Hypothalamus (tissue), 51 donors: ENCODE measurements around the gene WDR64.
A peak's percentile ranks its signal among the peaks of the same experiment; 100 is the strongest.

Source experiments
- DNase-seq, 51 donors: peaks; one replicate each; lab custom pipeline; 2025; lab: John Stamatoyannopoulos, UW

WDR64 gene

GRCh38 chr1:241652012-241652411 is at the start of gene WDR64:
Gene WDR64, plus strand, starts transcription at chr1:241652281. Its CDS starts 204 bp downstream, at chr1:241652485.
- DNase-seq: no peak

GRCh38 chr1:241603731-241604245 is 48.3 kb upstream of the WDR64 start:
- no peak for DNase-seq

GRCh38 chr1:241605146-241605805 is 46.8 kb upstream of the WDR64 start:
- no peak for DNase-seq

- no peak for DNase-seq
Observed at GRCh38 chr1:241606544-241606943, 45.5 kb upstream of the WDR64 start.

GRCh38 chr1:241607497-241607896 is 44.6 kb upstream of the WDR64 start:
- no peak for DNase-seq

GRCh38 chr1:241608379-241609033 is 43.6 kb upstream of the WDR64 start:
- DNase-seq: no peak

GRCh38 chr1:241610056-241610815 is 41.8 kb upstream of the WDR64 start:
- DNase-seq: no peak

GRCh38 chr1:241611063-241611462 is 41.0 kb upstream of the WDR64 start:
- peak in 2 of 51 donors; percentile 6 to 48 for DNase-seq

GRCh38 chr1:241611736-241612135 is 40.3 kb upstream of the WDR64 start:
- DNase-seq: no peak

- DNase-seq: peak in 1 of 51 donors; percentile 5
Observed at GRCh38 chr1:241612533-241613477, 39.3 kb upstream of the WDR64 start.

GRCh38 chr1:241614144-241614543 is 37.9 kb upstream of the WDR64 start:
- DNase-seq: no peak

GRCh38 chr1:241614572-241614971 is 37.5 kb upstream of the WDR64 start:
- DNase-seq: no peak

- DNase-seq: no peak
Observed at GRCh38 chr1:241615043-241615974, 36.8 kb upstream of the WDR64 start.

GRCh38 chr1:241617426-241617825 is 34.7 kb upstream of the WDR64 start:
- DNase-seq: no peak

GRCh38 chr1:241622669-241623068 is 29.4 kb upstream of the WDR64 start:
- DNase-seq: no peak

- no peak for DNase-seq
Observed at GRCh38 chr1:241624935-241625334, 27.1 kb upstream of the WDR64 start.

- peak in 1 of 51 donors; percentile 23 for DNase-seq
Observed at GRCh38 chr1:241627453-241628259, 24.4 kb upstream of the WDR64 start.

GRCh38 chr1:241630005-241630404 is 22.1 kb upstream of the WDR64 start:
- no peak for DNase-seq
